COLO668 (cell line): ENCODE measurements around the gene UBAC1.

Source experiments
- DNase-seq: peaks from one replicate; lab custom pipeline; 2025; ENCODE audit not compliant: unreplicated experiment; lab: John Stamatoyannopoulos, UW

The UBAC1 gene

DNA sequence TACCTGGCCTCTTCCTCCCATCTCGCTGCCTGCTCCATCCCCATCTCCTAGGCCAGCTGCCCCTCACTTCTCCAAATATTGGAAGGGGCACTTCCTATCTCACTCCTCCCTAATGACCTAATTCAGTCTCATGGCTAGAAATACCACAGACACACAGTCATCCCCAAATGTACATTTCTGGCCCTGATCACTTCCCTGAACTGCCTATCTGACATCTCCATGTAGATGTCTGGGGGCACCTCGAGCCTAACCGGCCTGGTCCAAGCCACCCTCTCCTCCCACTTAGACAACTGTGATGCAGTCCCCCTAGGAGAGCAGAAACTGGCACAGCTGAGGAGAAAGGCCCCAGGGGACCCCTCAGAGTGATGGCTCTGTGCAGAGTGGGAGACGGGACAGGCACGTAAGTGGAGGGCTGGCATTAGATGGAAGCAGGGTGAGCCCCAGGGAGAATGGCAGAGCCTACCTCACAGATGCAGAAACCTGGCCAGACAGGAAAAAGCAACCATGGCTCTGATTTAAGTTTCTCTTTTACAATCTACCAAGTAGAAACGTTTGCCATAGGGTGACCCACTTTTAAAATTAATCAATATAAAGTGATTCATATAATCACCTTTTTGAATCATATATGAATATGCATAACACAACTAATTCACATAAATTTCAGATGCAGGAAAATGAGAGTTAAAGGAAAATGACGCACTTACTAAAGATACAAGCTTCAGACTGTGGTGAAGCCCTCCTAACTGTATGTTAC is 75.9 kb downstream of the UBAC1 start:
- no peak for DNase-seq

DNA sequence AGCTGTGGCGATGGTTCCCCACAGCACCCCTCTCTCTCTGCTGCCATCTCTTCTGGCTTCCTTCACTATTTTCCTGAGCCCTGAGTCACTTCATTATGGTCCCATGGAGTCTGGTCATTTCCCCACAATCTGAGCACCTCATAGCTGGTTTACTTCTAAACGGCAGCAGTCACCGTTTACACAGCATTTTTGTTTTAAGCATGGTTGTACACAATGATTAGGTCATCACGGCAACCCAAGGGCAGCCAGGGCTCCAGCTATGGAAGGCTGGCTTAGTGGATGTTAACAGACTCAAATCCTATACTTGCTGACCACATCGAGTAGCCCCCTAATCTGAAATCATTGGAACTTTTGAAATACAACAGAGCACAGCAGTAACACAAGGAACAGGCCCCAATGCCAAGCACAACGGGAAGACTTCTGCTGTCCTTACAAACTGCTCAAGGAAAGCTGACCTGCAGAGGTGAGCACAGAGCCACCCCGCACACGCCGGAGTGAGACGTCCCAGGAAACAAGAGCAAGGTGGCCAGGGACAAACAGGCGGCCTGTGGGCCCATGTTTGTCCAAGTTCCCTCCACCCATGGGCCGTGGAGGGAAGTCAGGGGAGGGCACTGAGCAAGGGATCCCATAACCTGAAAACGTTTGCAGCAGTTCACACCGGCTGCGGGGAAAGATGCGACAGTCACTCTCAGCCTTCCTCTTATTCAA is 76.7 kb downstream of the UBAC1 start:
- peak; percentile 6 for DNase-seq

- no peak for DNase-seq
Observed at GRCh38 chr9:135883410-135884089, 77.6 kb downstream of the UBAC1 start.
